ENCODE data around the gene NUBP2.

The NUBP2 gene

DNA sequence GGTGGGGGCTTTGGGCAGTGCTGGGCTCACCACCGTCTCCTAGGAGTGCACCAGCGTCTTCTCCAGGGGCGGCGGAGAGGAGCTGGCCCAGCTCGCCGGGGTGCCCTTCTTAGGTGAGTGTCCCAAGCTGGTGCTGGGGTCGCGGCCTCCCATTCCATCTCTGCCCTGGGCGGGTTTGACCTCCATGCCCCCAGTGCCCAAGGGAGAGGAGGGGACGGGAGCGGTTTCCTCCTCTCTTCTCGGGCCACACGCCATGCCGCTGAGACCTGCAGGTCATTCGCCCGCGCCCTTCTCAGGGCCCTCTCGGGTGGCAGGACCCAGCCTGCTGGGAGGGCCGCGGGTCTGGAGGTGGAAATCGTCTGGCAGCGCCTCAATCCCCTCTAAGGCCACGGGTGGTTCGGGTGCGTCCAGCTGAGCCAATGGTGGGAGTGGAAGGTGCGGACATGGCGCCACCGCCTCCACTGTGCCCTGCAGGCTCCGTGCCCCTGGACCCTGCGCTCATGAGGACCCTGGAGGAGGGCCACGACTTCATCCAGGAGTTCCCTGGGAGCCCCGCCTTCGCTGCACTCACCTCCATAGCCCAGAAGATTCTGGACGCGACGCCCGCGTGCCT, 5.4 kb downstream of the NUBP2 start:
- Histone ChIP-seq H3K36me3 (ENCODE audit: insufficient read depth, low read length) (peaks cover 45% of the 10 kb centered on the region), H2AFZ (ENCODE audit: low read depth, low read length) (no peak overlapping the region), H3K4me1 (ENCODE audit: insufficient read depth, low read length) (peaks cover 5% of the 10 kb centered on the region), H3K9me3 (ENCODE audit: low read length) (no peaks in the 10 kb centered on the region), H3K4me3 (ENCODE audit: low read length) (no peak overlapping the region), H3K27me3 (ENCODE audit: insufficient read depth, low read length) (no peaks in the 10 kb centered on the region)

DNA sequence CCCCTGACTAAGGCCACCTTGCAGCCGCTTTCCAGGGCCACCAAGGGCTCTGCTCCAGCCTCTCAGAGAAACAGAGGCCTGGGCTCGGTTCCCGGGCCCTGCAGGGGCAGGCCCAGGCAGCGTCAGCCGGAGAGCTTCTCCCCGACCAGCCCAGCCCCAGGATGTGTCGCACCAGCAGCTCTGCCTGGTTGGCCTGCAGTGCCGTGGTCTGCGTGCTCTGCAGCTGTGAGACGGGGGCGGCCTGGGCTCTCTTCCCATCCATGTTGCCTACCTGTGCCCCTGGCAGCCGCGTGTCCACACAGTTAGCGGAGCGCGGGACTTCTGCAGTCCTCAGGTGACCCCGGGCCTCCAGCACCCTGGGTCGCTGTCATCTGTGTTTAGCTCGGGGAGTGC, 5.9 kb downstream of the NUBP2 start:
- Histone ChIP-seq H3K9me3 (ENCODE audit: low read length) (no peaks in the 10 kb centered on the region), H3K4me1 (ENCODE audit: insufficient read depth, low read length) (peaks cover 5% of the 10 kb centered on the region), H3K36me3 (ENCODE audit: insufficient read depth, low read length) (peaks cover 45% of the 10 kb centered on the region), H2AFZ (ENCODE audit: low read depth, low read length) (no peak overlapping the region), H3K4me3 (ENCODE audit: low read length) (no peak overlapping the region), H3K27me3 (ENCODE audit: insufficient read depth, low read length) (no peaks in the 10 kb centered on the region)

DNA sequence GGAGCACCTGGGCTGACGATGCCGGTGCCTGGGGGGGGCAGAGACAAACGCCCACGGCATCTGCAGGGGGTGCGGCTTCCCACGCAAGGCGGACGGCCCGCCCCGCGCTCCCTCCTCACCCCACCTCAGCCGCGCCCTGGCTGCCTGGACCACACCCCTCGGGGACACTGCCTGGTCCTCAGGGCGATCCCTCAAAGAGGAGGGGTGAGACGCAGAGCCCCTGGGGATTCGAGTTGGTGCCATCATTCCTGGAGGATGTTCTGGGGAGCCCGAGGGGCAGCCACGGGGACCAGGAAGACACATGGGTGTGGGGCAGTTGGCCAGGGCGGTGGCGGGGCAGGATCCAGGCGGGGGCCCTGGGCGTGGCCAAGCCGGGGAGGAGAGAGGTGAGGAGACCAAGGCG, 6.9 kb downstream of the NUBP2 start:
- Histone ChIP-seq H3K9me3 (ENCODE audit: low read length) (no peaks in the 10 kb centered on the region), H3K4me3 (ENCODE audit: low read length) (no peak overlapping the region), H3K4me1 (ENCODE audit: insufficient read depth, low read length) (no peaks in the 10 kb centered on the region), H3K27me3 (ENCODE audit: insufficient read depth, low read length) (no peaks in the 10 kb centered on the region), H2AFZ (ENCODE audit: low read depth, low read length) (no peak overlapping the region), H3K36me3 (ENCODE audit: insufficient read depth, low read length) (peaks cover 45% of the 10 kb centered on the region)

DNA sequence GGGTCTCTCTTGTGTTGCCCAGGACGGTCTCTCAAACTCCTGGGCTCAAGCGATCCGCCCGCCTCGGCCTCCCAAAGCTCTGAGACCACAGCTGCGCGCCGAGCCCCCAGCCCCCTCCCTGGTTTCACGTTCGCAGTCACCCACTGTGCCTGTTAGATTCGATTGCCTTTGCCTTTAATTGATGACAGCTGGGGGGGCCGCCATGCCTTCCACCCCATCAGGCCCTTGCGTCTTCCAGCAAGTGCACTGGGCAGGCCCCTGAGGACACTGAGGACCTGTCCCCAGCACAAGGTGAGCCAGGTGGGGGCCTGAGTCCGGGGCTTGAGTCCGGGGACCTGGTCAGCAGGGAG, 7.5 kb downstream of the NUBP2 start:
- Histone ChIP-seq H3K27me3 (ENCODE audit: insufficient read depth, low read length) (no peaks in the 10 kb centered on the region), H3K36me3 (ENCODE audit: insufficient read depth, low read length) (peaks cover 42% of the 10 kb centered on the region), H3K4me1 (ENCODE audit: insufficient read depth, low read length) (no peaks in the 10 kb centered on the region), H3K4me3 (ENCODE audit: low read length) (no peak overlapping the region), H2AFZ (ENCODE audit: low read depth, low read length) (no peak overlapping the region), H3K9me3 (ENCODE audit: low read length) (no peaks in the 10 kb centered on the region)

DNA sequence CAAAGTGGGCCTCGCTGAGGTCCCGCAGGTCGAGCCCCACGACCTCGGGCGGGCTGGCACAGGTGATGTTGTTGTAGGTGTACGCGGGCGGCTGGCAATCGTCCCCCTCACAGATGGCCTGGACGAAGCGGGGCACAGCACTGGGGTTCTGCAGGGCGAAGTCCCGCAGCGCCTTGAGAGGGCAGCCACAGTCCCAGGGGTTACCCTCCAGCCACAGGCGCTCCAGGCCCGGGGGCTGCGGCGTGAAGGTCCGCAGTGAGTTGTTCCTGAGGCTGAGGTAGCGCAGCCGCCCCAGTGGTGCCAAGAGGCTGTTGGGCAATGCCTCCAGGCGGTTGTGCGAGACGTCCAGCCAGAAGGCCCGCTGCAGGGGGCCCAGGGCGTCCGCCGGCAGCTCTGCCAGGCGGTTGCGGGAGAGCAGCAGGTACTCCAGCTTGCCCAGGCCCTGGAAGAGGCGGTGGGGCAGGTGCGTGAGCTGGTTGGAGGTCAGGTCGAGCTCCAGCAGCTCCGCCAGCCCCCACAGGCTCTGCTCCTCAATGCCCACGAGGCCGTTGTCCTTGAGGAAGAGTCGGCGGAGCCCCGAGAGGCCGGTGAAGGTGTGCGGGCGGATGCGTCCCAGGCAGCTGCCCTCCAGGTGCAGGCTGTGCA, 8.0 kb downstream of the NUBP2 start:
- Histone ChIP-seq H3K4me1 (ENCODE audit: insufficient read depth, low read length) (no peaks in the 10 kb centered on the region), H2AFZ (ENCODE audit: low read depth, low read length) (no peak overlapping the region), H3K4me3 (ENCODE audit: low read length) (no peak overlapping the region), H3K9me3 (ENCODE audit: low read length) (no peaks in the 10 kb centered on the region), H3K27me3 (ENCODE audit: insufficient read depth, low read length) (no peaks in the 10 kb centered on the region), H3K36me3 (ENCODE audit: insufficient read depth, low read length) (peaks cover 37% of the 10 kb centered on the region)

DNA sequence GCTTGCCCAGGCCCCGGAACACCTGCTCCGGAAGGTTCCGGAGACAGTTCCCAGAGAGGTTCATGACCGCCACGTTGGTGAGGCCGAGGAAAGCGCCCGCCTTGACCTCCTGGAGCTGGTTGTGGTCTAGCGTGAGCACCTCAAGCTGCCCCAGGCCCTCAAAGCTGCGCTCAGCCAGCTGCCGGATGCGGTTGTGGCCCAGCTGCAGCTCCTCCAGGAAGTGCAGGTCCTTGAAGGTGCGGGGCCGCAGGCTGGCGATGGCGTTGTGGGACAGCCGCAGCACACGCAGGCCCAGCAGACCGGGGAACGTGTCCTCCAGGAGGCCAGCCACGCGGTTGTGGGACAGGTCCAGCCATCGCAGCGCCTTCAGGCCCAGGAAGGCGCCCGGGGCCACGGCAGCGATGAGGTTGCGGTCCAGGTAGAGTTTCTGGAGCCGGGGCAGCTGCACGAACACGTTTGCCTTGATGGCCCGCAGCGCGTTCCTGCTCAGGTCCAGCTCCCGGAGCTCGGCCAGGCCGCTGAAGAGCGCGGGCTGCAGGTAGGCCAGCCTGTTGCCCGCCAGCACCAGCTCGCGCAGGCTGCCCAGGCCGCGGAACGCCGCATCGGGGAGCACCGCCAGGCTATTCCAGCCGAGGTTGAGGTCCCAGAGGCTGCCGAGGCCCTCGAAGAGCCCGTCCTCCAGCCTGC, 8.6 kb downstream of the NUBP2 start:
- Histone ChIP-seq H3K27me3 (ENCODE audit: insufficient read depth, low read length) (no peaks in the 10 kb centered on the region), H3K36me3 (ENCODE audit: insufficient read depth, low read length) (peaks cover 36% of the 10 kb centered on the region), H3K9me3 (ENCODE audit: low read length) (no peaks in the 10 kb centered on the region), H3K4me3 (ENCODE audit: low read length) (no peak overlapping the region), H3K4me1 (ENCODE audit: insufficient read depth, low read length) (no peaks in the 10 kb centered on the region), H2AFZ (ENCODE audit: low read depth, low read length) (no peak overlapping the region)

DNA sequence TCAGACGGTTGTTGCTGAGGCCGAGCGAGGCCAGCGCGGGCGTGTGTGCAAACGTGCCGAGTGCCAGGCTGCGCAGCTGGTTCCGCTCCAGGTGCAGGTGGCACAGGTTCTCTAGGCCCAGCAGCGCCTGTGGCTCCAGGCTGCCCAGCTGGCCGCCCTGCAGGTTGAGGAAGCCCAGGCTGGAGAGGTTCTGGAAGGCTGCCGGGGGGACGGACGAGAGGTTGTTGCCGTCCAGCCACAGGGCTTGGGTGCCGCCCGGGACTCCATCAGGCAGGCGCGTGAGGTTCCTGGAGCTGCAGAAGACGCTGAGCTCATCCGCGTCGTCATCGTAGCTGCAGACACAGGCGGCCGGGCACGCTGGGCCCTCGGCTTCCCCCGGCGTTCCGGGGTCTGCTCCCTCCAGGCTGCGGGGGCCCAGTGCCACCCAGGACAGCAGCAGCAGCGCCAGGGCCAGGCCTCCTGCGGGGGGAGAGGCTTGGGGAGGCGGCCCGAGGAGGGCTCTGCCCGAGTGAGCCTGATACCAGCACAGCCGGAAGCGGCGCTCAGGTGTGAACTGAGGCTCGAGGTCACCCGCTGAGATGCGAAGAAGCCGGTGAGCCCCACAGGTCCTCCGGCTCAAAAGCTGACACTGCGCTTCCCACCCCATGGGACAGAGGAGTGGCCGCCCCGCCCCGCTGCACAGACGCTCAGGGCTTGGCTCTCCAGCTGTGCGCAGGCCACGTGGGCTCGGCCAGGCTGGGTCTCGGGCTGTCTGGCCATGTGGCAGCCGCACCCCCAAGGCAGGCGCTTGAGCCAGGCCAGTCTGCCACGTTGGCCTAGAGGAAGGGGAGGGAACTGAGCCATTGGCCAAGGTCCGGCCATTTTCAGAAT, 9.4 kb downstream of the NUBP2 start:
- Histone ChIP-seq H3K9me3 (ENCODE audit: low read length) (no peaks in the 10 kb centered on the region), H3K4me1 (ENCODE audit: insufficient read depth, low read length) (no peaks in the 10 kb centered on the region), H3K4me3 (ENCODE audit: low read length) (no peak overlapping the region), H3K36me3 (ENCODE audit: insufficient read depth, low read length) (peaks cover 29% of the 10 kb centered on the region), H3K27me3 (ENCODE audit: insufficient read depth, low read length) (no peaks in the 10 kb centered on the region), H2AFZ (ENCODE audit: low read depth, low read length) (no peak overlapping the region)

DNA sequence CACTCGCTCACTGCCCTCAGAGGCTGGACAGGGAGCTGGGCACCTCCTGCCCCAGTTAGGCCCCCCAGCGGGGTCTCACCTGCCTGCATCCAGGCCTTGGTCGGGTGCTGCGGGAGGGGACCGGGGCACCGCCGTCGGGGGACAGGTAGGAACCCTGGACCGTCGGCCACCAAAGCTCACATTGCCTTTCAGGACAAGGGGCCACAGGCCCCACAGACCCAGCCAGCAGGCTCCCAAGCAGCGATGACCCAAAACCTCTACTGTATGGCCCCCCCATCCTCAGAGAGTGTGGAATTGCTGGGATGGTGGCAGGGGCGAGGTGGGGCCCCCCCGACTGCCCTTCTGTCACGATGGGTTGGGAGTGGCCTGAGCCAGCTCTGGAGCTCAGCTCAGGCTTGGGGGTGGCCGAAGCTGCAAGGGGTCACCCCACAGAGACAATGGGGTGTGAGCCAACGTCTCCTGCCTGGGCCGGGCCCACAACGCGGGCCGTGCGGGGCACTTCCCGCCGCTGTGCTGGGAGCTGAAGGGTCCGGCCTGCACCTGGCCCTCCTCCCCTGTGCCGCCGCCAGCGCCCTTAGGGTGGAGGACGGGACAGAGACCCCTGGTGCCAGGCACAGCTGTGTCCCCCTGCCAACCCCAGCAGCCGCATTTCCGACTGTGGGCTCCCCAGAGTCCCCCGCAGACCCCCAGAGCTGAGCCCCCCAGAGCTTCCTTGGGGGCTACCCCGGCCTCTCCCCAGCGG, 10.2 kb downstream of the NUBP2 start:
- H3K4me3 ChIP-seq (ENCODE audit: low read length): no peak overlapping the region
- H3K9me3 ChIP-seq (ENCODE audit: low read length): no peaks in the 10 kb centered on the region
- no peak overlapping the region for H2AFZ ChIP-seq (ENCODE audit: low read depth, low read length)
- peaks cover 22% of the 10 kb centered on the region for H3K36me3 ChIP-seq (ENCODE audit: insufficient read depth, low read length)
- no peaks in the 10 kb centered on the region for H3K4me1 ChIP-seq (ENCODE audit: insufficient read depth, low read length)
- no peaks in the 10 kb centered on the region for H3K27me3 ChIP-seq (ENCODE audit: insufficient read depth, low read length)

DNA sequence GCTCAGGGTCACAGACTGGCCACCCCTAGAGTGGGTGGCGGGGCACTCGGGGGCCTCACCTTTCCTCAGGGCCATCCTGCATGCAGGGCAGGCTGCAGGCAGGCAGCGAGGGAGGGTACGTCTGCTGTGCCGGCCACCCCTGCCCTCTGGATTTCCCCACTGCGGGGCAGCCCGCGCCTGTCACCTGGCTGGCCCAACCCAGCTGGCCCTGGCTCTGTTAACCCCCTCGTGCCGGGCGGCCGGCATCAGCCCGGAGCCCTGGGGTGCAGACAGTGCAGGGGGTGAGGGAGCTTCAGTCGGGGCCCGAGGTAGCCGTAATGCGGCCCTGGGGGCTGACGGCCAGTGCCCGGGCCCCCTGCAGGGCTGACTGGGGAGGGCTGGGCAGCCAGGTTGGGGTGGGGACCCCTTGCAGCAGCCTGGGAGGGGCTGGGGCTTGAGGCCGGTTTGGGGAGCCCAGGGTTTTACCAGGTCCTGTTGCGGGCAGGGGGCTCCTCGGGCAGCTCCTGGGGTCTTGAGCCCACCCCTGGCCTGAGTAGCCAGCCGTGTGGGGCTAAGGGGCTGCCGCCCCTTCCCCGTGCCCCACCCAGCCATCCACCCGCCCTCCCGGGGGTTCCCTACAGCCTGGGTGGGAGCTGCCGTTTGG, 10.9 kb downstream of the NUBP2 start, which contains the start of gene IGFALS:
IGFALS (minus strand) TSS at position 128 of the 643 bp plus-strand sequence; CDS start at position 75, 53 bp downstream.
- Histone ChIP-seq H3K4me1 (ENCODE audit: insufficient read depth, low read length) (no peaks in the 10 kb centered on the region), H3K27me3 (ENCODE audit: insufficient read depth, low read length) (no peaks in the 10 kb centered on the region), H3K9me3 (ENCODE audit: low read length) (no peaks in the 10 kb centered on the region), H3K4me3 (ENCODE audit: low read length) (no peak within 1 kb of the TSS), H3K36me3 (ENCODE audit: insufficient read depth, low read length) (peaks cover 16% of the 10 kb centered on the region), H2AFZ (ENCODE audit: low read depth, low read length) (no peak within 1 kb of the TSS)

DNA sequence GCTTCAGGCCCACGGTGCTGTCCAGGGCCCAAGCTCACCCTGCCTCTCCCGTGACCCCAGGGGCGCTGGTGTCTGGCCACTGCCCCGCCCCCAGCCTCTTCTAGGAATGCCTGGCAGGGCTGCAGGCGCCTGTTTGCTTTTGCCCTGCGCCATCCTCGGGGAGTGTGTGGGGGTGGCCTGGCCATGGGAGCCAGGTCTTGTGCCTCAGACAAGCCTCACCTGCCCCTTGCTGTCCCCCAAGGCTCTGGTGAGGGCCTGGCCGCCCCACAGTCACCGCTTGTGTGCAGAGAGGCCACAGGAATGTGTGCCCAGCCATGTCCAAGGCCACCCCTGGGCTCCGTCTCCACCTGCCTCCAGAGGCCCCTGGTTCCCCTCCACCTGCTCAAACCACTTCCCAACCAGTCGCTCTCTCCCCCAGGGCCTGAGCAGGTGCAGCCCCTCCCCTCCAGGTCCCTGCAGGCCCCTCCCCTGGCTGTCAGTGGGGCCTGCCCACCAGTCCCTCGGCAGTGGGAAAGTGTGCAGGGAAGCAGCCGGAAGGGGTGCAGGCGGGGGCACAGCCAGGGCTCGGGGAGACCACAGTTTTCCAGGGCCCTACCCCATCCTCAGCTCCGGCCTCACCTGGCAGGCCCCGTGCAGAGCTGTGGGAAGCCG, 11.6 kb downstream of the NUBP2 start:
- H3K27me3 ChIP-seq (ENCODE audit: insufficient read depth, low read length): no peaks in the 10 kb centered on the region
- H3K36me3 ChIP-seq (ENCODE audit: insufficient read depth, low read length): peaks cover 10% of the 10 kb centered on the region
- H3K4me1 ChIP-seq (ENCODE audit: insufficient read depth, low read length): no peaks in the 10 kb centered on the region
- H3K9me3 ChIP-seq (ENCODE audit: low read length): no peaks in the 10 kb centered on the region
- H2AFZ ChIP-seq (ENCODE audit: low read depth, low read length): no peak overlapping the region
- H3K4me3 ChIP-seq (ENCODE audit: low read length): no peak overlapping the region

DNA sequence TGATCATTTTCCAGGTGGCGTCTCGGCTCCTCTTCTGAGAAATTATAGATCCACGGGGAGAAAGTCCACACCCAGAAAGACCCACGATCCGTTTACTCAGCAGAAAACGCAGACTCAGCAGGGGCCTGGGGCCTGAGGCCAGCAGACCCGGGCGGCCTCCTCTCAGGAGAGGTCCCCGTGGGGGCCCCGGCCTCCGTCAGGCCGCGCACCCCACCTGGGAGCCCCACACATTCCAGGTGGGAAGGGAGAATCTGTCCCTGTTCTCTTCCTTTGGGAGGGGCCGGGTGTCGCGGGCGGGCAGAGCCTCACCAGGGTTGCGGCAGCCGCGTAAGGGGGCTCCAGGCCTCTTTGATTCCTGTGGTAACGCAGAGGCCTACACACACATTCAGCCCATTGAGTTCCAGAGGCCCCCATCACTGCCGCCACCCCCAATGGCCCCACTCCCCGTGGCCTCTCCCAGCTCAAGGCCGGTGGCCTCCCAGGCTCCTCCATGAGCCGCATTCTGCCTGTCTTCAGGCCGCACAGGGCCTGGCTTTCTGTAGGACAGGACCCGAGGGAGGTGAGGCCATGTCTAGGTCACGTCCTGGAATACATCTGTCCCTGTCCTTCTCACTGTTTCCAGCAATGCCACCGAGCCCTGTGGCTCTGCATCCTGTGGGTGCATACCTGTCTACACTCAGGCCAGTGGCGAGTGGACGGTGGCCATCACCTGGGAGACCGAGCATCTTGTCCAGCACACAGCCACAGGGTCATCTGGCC, 12.3 kb downstream of the NUBP2 start:
- no peaks in the 10 kb centered on the region for H3K9me3 ChIP-seq (ENCODE audit: low read length)
- H3K36me3 ChIP-seq (ENCODE audit: insufficient read depth, low read length): peaks cover 5% of the 10 kb centered on the region
- no peaks in the 10 kb centered on the region for H3K27me3 ChIP-seq (ENCODE audit: insufficient read depth, low read length)
- H3K4me1 ChIP-seq (ENCODE audit: insufficient read depth, low read length): no peaks in the 10 kb centered on the region
- no peak overlapping the region for H2AFZ ChIP-seq (ENCODE audit: low read depth, low read length)
- H3K4me3 ChIP-seq (ENCODE audit: low read length): no peak overlapping the region
